ENCODE data around the gene CFH. TPM values are rescaled to one million over a fixed set of nuclear protein-coding genes. Genes with fewer than 3 reads are reported as not detected.
"Not testable (repeated sequence)": the region's sequence is repeated elsewhere in the genome, so short reads cannot be mapped to it uniquely, and the experiment has no call there.

CFH gene
- total RNA-seq, 2 experiments from 2014 or later: 3.6 to 4.6 TPM

- intact Hi-C loops (cut with DNase I, micrococcal nuclease): no loop called here
- Mint-ChIP-seq H3K4me3 (no peak overlapping the region), H3K4me1 (ENCODE audit: low read depth) (no peaks in the 10 kb centered on the region), H3K27ac (no peak overlapping the region), H3K9me3 (no peaks in the 10 kb centered on the region), H3K27me3 (no peaks in the 10 kb centered on the region), H3K36me3 (ENCODE audit: low read depth) (no peaks in the 10 kb centered on the region)
- Histone ChIP-seq H3K4me3 (ENCODE audit: low read length) (no peak overlapping the region), H3K4me1 (ENCODE audit: insufficient read depth, low read length) (no peaks in the 10 kb centered on the region), H3K36me3 (ENCODE audit: insufficient read depth, low read length) (no peaks in the 10 kb centered on the region), H3K9me3 (ENCODE audit: control insufficient read depth in 1 of 2, insufficient read depth in 1 of 2, low read length in 2 of 2) (no peaks in the 10 kb centered on the region), H3K27ac (ENCODE audit: low read depth in 1 of 2, low read length in 2 of 2) (no peak overlapping the region), H3K27me3 (ENCODE audit: control insufficient read depth in 1 of 2, insufficient read depth in 2 of 2, low read length in 2 of 2) (no peaks in the 10 kb centered on the region)
- DNase-seq: no peak
- ChIA-PET CTCF (interaction anchor here (0.7 kb wide), 1 partner anchor 532 kb away, joined by 4 read pairs; no protein-coding TSS in a partner anchor), POLR2A (no interaction called here)
- no peak for TF ChIP-seq CTCF (IDR thresholded peaks at IDR 0.05)
- ATAC-seq (ENCODE audit: poor library complexity): no peak
These were observed 14.2 kb upstream of the CFH start for GRCh38 chr1:196637606-196638005.

GRCh38 chr1:196638466-196638865 lies 13.4 kb upstream of the CFH start:
- H3K4me1 Mint-ChIP-seq (ENCODE audit: low read depth): no peaks in the 10 kb centered on the region
- Histone ChIP-seq H3K27ac (ENCODE audit: low read depth in 1 of 2, low read length in 2 of 2) (no peak overlapping the region), H3K36me3 (ENCODE audit: insufficient read depth, low read length) (no peaks in the 10 kb centered on the region), H3K4me3 (ENCODE audit: low read length) (no peak overlapping the region), H3K4me1 (ENCODE audit: insufficient read depth, low read length) (no peaks in the 10 kb centered on the region), H3K27me3 (ENCODE audit: control insufficient read depth in 1 of 2, insufficient read depth in 2 of 2, low read length in 2 of 2) (no peaks in the 10 kb centered on the region), H3K9me3 (ENCODE audit: control insufficient read depth in 1 of 2, insufficient read depth in 1 of 2, low read length in 2 of 2) (no peaks in the 10 kb centered on the region)
- TF ChIP-seq CTCF (IDR thresholded peaks at IDR 0.05): no peak
- no peak overlapping the region for H3K4me3 Mint-ChIP-seq
- ATAC-seq (ENCODE audit: poor library complexity) (no peak), DNase-seq (no peak)
- no peaks in the 10 kb centered on the region for H3K36me3 Mint-ChIP-seq (ENCODE audit: low read depth)
- intact Hi-C loops (cut with DNase I, micrococcal nuclease): no loop called here
- H3K27me3 Mint-ChIP-seq: no peaks in the 10 kb centered on the region
- POLR2A ChIA-PET: no interaction called here
- CTCF ChIA-PET: no interaction called here
- no peak overlapping the region for H3K27ac Mint-ChIP-seq
- no peaks in the 10 kb centered on the region for H3K9me3 Mint-ChIP-seq

GRCh38 chr1:196639291-196639690 lies 12.6 kb upstream of the CFH start:
- H3K9me3 ChIP-seq (ENCODE audit: control insufficient read depth in 1 of 2, insufficient read depth in 1 of 2, low read length in 2 of 2); H3K27ac ChIP-seq (ENCODE audit: low read depth in 1 of 2, low read length in 2 of 2); H3K4me1 ChIP-seq (ENCODE audit: insufficient read depth, low read length); H3K4me3 Mint-ChIP-seq; ATAC-seq (ENCODE audit: poor library complexity); POLR2A ChIA-PET; H3K27me3 ChIP-seq (ENCODE audit: control insufficient read depth in 1 of 2, insufficient read depth in 2 of 2, low read length in 2 of 2); H3K4me3 ChIP-seq (ENCODE audit: low read length); H3K36me3 Mint-ChIP-seq (ENCODE audit: low read depth); H3K9me3 Mint-ChIP-seq; H3K36me3 ChIP-seq (ENCODE audit: insufficient read depth, low read length); CTCF ChIA-PET; DNase-seq; H3K27ac Mint-ChIP-seq; H3K4me1 Mint-ChIP-seq (ENCODE audit: low read depth); H3K27me3 Mint-ChIP-seq; intact Hi-C loops (cut with DNase I, micrococcal nuclease): not testable (repeated sequence)

- H3K4me1 Mint-ChIP-seq (ENCODE audit: low read depth): no peaks in the 10 kb centered on the region
- intact Hi-C loops (cut with DNase I, micrococcal nuclease): no loop called here
- Histone ChIP-seq H3K27ac (ENCODE audit: low read depth in 1 of 2, low read length in 2 of 2) (no peak overlapping the region), H3K4me3 (ENCODE audit: low read length) (no peak overlapping the region), H3K36me3 (ENCODE audit: insufficient read depth, low read length) (no peaks in the 10 kb centered on the region), H3K27me3 (ENCODE audit: control insufficient read depth in 1 of 2, insufficient read depth in 2 of 2, low read length in 2 of 2) (no peaks in the 10 kb centered on the region), H3K4me1 (ENCODE audit: insufficient read depth, low read length) (no peaks in the 10 kb centered on the region), H3K9me3 (ENCODE audit: control insufficient read depth in 1 of 2, insufficient read depth in 1 of 2, low read length in 2 of 2) (no peaks in the 10 kb centered on the region)
- no peak overlapping the region for H3K27ac Mint-ChIP-seq
- DNase-seq: no peak
- CTCF ChIA-PET: no interaction called here
- no peak for TF ChIP-seq CTCF (IDR thresholded peaks at IDR 0.05)
- no peaks in the 10 kb centered on the region for H3K27me3 Mint-ChIP-seq
- POLR2A ChIA-PET: no interaction called here
- H3K36me3 Mint-ChIP-seq (ENCODE audit: low read depth): no peaks in the 10 kb centered on the region
- no peak for ATAC-seq (ENCODE audit: poor library complexity)
- H3K4me3 Mint-ChIP-seq: no peak overlapping the region
- H3K9me3 Mint-ChIP-seq: no peaks in the 10 kb centered on the region
These were observed 10.9 kb upstream of the CFH start for GRCh38 chr1:196640976-196641375.
